ENCODE data around the gene ZMYND11. TPM values are rescaled to one million over a fixed set of nuclear protein-coding genes. Genes with fewer than 3 reads are reported as not detected.

The ZMYND11 gene
- polyA plus RNA-seq, 1 of the 3 experiments (the other 2 are of a cell fraction), result 33.1 TPM

DNA sequence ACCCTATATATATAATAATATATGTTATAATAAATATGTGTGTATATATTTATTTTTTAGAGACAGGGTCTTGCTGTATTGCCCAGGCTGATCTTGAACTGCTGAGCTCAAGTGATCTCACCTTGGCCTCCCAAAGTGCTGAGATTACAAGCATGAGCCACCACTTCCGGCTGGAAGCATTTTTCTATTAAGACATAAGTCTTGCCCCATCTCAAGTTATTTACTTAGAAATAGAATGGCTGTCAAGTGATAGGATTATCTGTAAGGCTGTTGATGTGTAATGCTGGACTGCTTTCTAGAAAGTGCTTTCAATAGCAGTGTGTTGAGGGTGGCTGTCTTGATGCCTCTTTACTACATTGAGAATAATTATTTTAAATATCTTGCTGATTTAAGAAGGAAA is 65.2 kb downstream of the ZMYND11 start:
- Histone ChIP-seq H3K4me2 (peak overlapping the region; percentile 19; the same call in 1 of the 2 replicates), H3K9me2 (no peaks in the 10 kb centered on the region), H3K36me3 (replicated peaks in 1 of 2; ENCODE audit: control insufficient read depth in 1 of 2, insufficient read depth in 2 of 2, low read length in 1 of 2) (peaks cover 0 to 9% of the 10 kb centered on the region in 2 experiments), H3K9ac (no peak overlapping the region), H3F3A (replicated peaks; ENCODE audit: insufficient read depth) (peaks cover 22% of the 10 kb centered on the region), H3K27me3 (ENCODE audit: insufficient read depth) (no peaks in the 10 kb centered on the region), H2AFZ (ENCODE audit: low read depth) (no peak overlapping the region), H4K20me1 (ENCODE audit: insufficient read depth) (0 out of 2 replicates have a peak, but pooled peaks cover 4% of the 10 kb centered on the region), H3K4me3 (ENCODE audit: low read depth in 2 of 2, low read length in 1 of 2) (no peak overlapping the region), H3K27ac (ENCODE audit: low read depth in 2 of 2, low read length in 1 of 2) (peak overlapping the region in 1 of 2 experiments; percentile 75; a peak in 2 of 4 replicates), H3K4me1 (ENCODE audit: control insufficient read depth in 1 of 2, insufficient read depth in 2 of 2, low read depth in 1 of 2, low read length in 1 of 2) (peaks cover 2 to 18% of the 10 kb centered on the region in 2 experiments), H3K79me2 (ENCODE audit: insufficient read depth) (peaks cover 38% of the 10 kb centered on the region), H3K9me3 (no peaks in the 10 kb centered on the region)
- no peak for DNase-seq
- CTCF ChIA-PET, result interaction anchor here (1.2 kb wide), 1 partner anchor 31 kb away, joined by 3 read pairs; no protein-coding TSS in a partner anchor
- WGBS (ENCODE audit: low lambda C conversion rate), result 95% methylated on average over 1 of the region's 1 CpG
- POLR2A ChIA-PET, result no interaction called here
- no peak for TF ChIP-seq TEAD4 (IDR thresholded peaks at IDR 0.05; ENCODE audit: borderline replicate concordance, insufficient read depth)
- TF ChIP-seq EP300 (IDR thresholded peaks at IDR 0.05; ENCODE audit: borderline replicate concordance in 1 of 2, low read depth in 1 of 2, low read length in 1 of 2), result no peak
- TF ChIP-seq RCOR1 (IDR thresholded peaks at IDR 0.05; ENCODE audit: low read length), result no peak
- TF ChIP-seq ELF1 (IDR thresholded peaks at IDR 0.05), result no peak

DNA sequence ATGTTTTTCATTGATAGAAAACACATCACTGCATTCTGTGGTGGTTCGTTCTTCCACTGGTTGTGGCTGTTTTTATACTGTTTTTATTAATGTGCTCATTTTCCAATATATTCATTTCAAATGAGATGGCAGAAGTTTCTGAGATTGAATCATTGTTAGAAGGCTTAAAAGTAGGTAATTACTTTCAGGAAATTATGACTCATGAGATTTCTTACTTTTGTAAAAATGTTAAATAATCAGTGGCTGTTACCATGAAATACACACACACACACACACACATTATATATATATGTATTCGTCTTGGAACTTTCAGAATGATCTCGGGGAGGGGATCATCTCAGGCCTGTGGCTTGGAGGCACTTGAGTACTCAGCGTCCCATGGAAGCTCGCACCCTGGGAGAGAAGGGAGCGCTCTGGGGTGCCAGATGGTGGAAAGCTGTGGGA is 66.1 kb downstream of the ZMYND11 start:
- no peaks in the 10 kb centered on the region for H3K27me3 ChIP-seq (ENCODE audit: insufficient read depth)
- peaks cover 0 to under 1% of the 10 kb centered on the region in 2 experiments for H3K36me3 ChIP-seq (replicated peaks in 1 of 2; ENCODE audit: control insufficient read depth in 1 of 2, insufficient read depth in 2 of 2, low read length in 1 of 2)
- peak overlapping the region in 1 of 2 experiments; percentile 75; a peak in 2 of 4 replicates for H3K27ac ChIP-seq (ENCODE audit: low read depth in 2 of 2, low read length in 1 of 2)
- no peak for TF ChIP-seq YY1 (IDR thresholded peaks at IDR 0.05; ENCODE audit: low read depth)
- TF ChIP-seq, protein P1, sequence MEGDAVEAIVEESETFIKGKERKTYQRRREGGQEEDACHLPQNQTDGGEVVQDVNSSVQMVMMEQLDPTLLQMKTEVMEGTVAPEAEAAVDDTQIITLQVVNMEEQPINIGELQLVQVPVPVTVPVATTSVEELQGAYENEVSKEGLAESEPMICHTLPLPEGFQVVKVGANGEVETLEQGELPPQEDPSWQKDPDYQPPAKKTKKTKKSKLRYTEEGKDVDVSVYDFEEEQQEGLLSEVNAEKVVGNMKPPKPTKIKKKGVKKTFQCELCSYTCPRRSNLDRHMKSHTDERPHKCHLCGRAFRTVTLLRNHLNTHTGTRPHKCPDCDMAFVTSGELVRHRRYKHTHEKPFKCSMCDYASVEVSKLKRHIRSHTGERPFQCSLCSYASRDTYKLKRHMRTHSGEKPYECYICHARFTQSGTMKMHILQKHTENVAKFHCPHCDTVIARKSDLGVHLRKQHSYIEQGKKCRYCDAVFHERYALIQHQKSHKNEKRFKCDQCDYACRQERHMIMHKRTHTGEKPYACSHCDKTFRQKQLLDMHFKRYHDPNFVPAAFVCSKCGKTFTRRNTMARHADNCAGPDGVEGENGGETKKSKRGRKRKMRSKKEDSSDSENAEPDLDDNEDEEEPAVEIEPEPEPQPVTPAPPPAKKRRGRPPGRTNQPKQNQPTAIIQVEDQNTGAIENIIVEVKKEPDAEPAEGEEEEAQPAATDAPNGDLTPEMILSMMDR (IDR thresholded peaks at IDR 0.05), result 0 out of 2 replicates have a peak, but pooled peaks have one; percentile 3
- ChIA-PET CTCF (interaction anchor here (1.6 kb wide), 1 partner anchor 30 kb away, joined by 3 read pairs; no protein-coding TSS in a partner anchor), POLR2A (no interaction called here)
- no peak overlapping the region for H3K4me3 ChIP-seq (ENCODE audit: low read depth in 2 of 2, low read length in 1 of 2)
- peaks cover 46% of the 10 kb centered on the region for H3K79me2 ChIP-seq (ENCODE audit: insufficient read depth)
- H3F3A ChIP-seq (replicated peaks; ENCODE audit: insufficient read depth), result peaks cover 22% of the 10 kb centered on the region
- no peak for DNase-seq
- no peaks in the 10 kb centered on the region for H3K9me2 ChIP-seq
- H3K4me1 ChIP-seq (ENCODE audit: control insufficient read depth in 1 of 2, insufficient read depth in 2 of 2, low read depth in 1 of 2, low read length in 1 of 2), result peaks cover 2 to 18% of the 10 kb centered on the region in 2 experiments
- H3K9ac ChIP-seq, result no peak overlapping the region
- H3K9me3 ChIP-seq, result no peaks in the 10 kb centered on the region
- H2AFZ ChIP-seq (ENCODE audit: low read depth), result no peak overlapping the region
- 0 out of 2 replicates have a peak, but pooled peaks cover 4% of the 10 kb centered on the region for H4K20me1 ChIP-seq (ENCODE audit: insufficient read depth)
- H3K4me2 ChIP-seq, result 0 out of 2 replicates have a peak overlapping the region, but pooled peaks have one; percentile 7
- WGBS (ENCODE audit: low lambda C conversion rate), result 82% methylated on average over 6 of the region's 6 CpGs

DNA sequence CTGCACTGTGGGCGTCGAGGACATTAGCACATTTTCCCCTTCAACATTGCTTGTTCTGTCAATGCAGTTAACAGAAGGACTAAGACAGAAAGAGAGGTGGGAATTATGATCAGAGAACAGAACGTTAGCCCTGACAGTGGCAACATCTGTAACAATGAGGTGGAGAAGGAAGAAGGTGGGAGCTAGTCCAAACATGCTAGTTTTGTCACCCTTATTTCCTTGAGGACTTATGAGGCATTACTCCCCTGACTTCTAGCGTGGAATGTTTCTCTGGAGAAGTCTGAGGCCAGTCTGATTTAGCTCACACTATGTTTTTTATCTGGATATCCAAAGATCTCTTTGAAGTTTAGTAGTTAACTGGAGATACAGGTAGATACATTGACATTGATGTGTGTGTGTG is 73.4 kb downstream of the ZMYND11 start:
- 96% methylated on average over 4 of the region's 4 CpGs for WGBS (ENCODE audit: low lambda C conversion rate)
- Histone ChIP-seq H3K27ac (ENCODE audit: low read depth in 2 of 2, low read length in 1 of 2) (no peak overlapping the region), H3K79me2 (ENCODE audit: insufficient read depth) (peaks cover 53% of the 10 kb centered on the region), H3K27me3 (ENCODE audit: insufficient read depth) (no peaks in the 10 kb centered on the region), H3K36me3 (replicated peaks in 1 of 2; ENCODE audit: control insufficient read depth in 1 of 2, insufficient read depth in 2 of 2, low read length in 1 of 2) (peaks cover 14 to 34% of the 10 kb centered on the region in 2 experiments), H3K9me3 (no peaks in the 10 kb centered on the region), H3K9me2 (no peaks in the 10 kb centered on the region), H3F3A (replicated peaks; ENCODE audit: insufficient read depth) (no peaks in the 10 kb centered on the region), H2AFZ (ENCODE audit: low read depth) (no peak overlapping the region), H3K4me3 (ENCODE audit: low read depth in 2 of 2, low read length in 1 of 2) (no peak overlapping the region), H3K4me1 (ENCODE audit: control insufficient read depth in 1 of 2, insufficient read depth in 2 of 2, low read depth in 1 of 2, low read length in 1 of 2) (no peaks in the 10 kb centered on the region), H3K9ac (no peak overlapping the region), H4K20me1 (ENCODE audit: insufficient read depth) (0 out of 2 replicates have a peak, but pooled peaks cover 4% of the 10 kb centered on the region), H3K4me2 (no peak overlapping the region)
- DNase-seq, result no peak
- ChIA-PET CTCF (no interaction called here), POLR2A (no interaction called here)
- TF ChIP-seq SMC3 (IDR thresholded peaks at IDR 0.05; ENCODE audit: low read depth, low read length) (no peak), NRF1 (IDR thresholded peaks at IDR 0.05; ENCODE audit: low read depth, low read length) (no peak)

Data from SK-N-SH (cell line).